Left lung (tissue), 10 donors: ENCODE data around the gene ATP13A1. TPM values are rescaled to one million over a fixed set of nuclear protein-coding genes. Genes with fewer than 3 reads are reported as not detected.
A peak's percentile ranks its signal among the peaks of the same experiment; 100 is the strongest.

ENCODE experiments used
- ATAC-seq: fragments of 200-7000 bp; cut with Tn5 transposase; one replicate; pipeline ENCODE4 v1.9.1; 2020; ENCODE audit warnings: moderate library complexity
- DNase-seq, 4 donors: peaks; one replicate each; pipeline ENCODE4 v3.0.0-alpha.2; 2013 to 2020
- H3K27ac ChIP-seq, 2 donors: fragments of 200-600 bp; sonication (generic) in 1 of 2; one replicate each; pipeline versions ENCODE4 v1.5.0 to v1.8.0; 2020 to 2021
- H3K27me3 ChIP-seq, 2 donors: fragments of 200-600 bp; sonication (generic) in 1 of 2; one replicate each; pipeline versions ENCODE4 v1.5.0 to v1.8.0; 2020 to 2021
- H3K36me3 ChIP-seq, 2 donors: fragments of 200-600 bp; sonication (generic) in 1 of 2; one replicate each; pipeline versions ENCODE4 v1.5.0 to v1.8.0; 2020 to 2021
- H3K4me1 ChIP-seq, 2 donors: fragments of 200-600 bp; one replicate each; pipeline ENCODE4 v1.8.0; 2021
- H3K4me3 ChIP-seq, 2 donors: fragments of 200-600 bp; sonication (generic) in 1 of 2; one replicate each; pipeline versions ENCODE4 v1.5.0 to v1.8.0; 2020 to 2021; ENCODE audit warnings: mild to moderate bottlenecking in 1 of 2
- H3K9me3 ChIP-seq, 2 donors: fragments of 200-600 bp; sonication (generic) in 1 of 2; one replicate each; pipeline versions ENCODE4 v1.5.0 to v1.8.0; 2020 to 2021
- CTCF ChIP-seq, 2 donors: fragments of 200-600 bp; sonication (generic) in 1 of 2; IDR thresholded peaks; one replicate each; pipeline versions ENCODE4 v1.5.0 to v1.8.0; 2021; ENCODE audit warnings: antibody characterized with exemption in 2 of 2
- intact Hi-C, 2 donors: fragments of 100-400 bp; cut with DNase I; formaldehyde crosslinking; loops; one replicate each; pipeline versions ENCODE4 v1.11.2 to v1.14.2; 2022
- polyA plus RNA-seq, 6 donors: library from polyadenylated mRNA; unstranded; fragments of 120-200 nt; gene quantifications; one replicate each; pipeline ENCODE4 v1.2.1, GENCODE V29; 2013; ENCODE audit not compliant: insufficient read length in 6 of 6
- total RNA-seq, 2 donors: library from RNA; stranded (reverse); fragmentation: NEBNext Ultra II Directional; extraction: Animal tissue kit (Norgen Biotek cat#: 25700); gene quantifications; one replicate each; pipeline ENCODE4 v1.2.1, GENCODE V29; 2021
- donor health status: DM: no; HTN: yes; CAD: no.
- donor health status: DM: no; HTN: no; CAD: no.

The ATP13A1 gene
- total and polyA plus RNA-seq, 8 donors = 39.3 to 74.8 (median 45.5) TPM

- Histone ChIP-seq H3K27ac (no peak overlapping the region), H3K4me1 (peaks cover 5 to 16% of the 10 kb centered on the region in 2 donors), H3K27me3 (no peaks in the 10 kb centered on the region), H3K9me3 (no peaks in the 10 kb centered on the region), H3K4me3 (no peak overlapping the region), H3K36me3 (peaks cover 0 to 76% of the 10 kb centered on the region in 2 donors)
- peak in 1 of 4 donors; percentile 46 for DNase-seq
- no peak for TF ChIP-seq CTCF (IDR thresholded peaks at IDR 0.05)
- intact Hi-C loops = no loop called here
- no peak for ATAC-seq
Measured at GRCh38 chr19:19657397-19657783, 6.1 kb downstream of the ATP13A1 start.

GRCh38 chr19:19656451-19657396 is 6.8 kb downstream of the ATP13A1 start:
- ATAC-seq (no peak), DNase-seq (peak in 1 of 4 donors; percentile 60)
- Histone ChIP-seq H3K36me3 (peaks cover 0 to 83% of the 10 kb centered on the region in 2 donors), H3K4me3 (no peak overlapping the region), H3K4me1 (peaks cover 0 to 10% of the 10 kb centered on the region in 2 donors), H3K27ac (no peak overlapping the region), H3K9me3 (no peaks in the 10 kb centered on the region), H3K27me3 (no peaks in the 10 kb centered on the region)
- no peak for TF ChIP-seq CTCF (IDR thresholded peaks at IDR 0.05)
- intact Hi-C loops = no loop called here

GRCh38 chr19:19655641-19656343 is 7.7 kb downstream of the ATP13A1 start:
- no peak overlapping the region for H3K27ac ChIP-seq
- H3K4me1 ChIP-seq = peaks cover 0 to under 1% of the 10 kb centered on the region in 2 donors
- DNase-seq (peak in 1 of 4 donors; percentile 64), ATAC-seq (no peak)
- intact Hi-C loops = no loop called here
- H3K9me3 ChIP-seq = no peaks in the 10 kb centered on the region
- H3K4me3 ChIP-seq = no peak overlapping the region
- H3K36me3 ChIP-seq = peaks cover 0 to 92% of the 10 kb centered on the region in 2 donors
- no peaks in the 10 kb centered on the region for H3K27me3 ChIP-seq
- TF ChIP-seq CTCF (IDR thresholded peaks at IDR 0.05) = no peak

- TF ChIP-seq CTCF (IDR thresholded peaks at IDR 0.05) = no peak
- Histone ChIP-seq H3K36me3 (peaks cover 0 to 99% of the 10 kb centered on the region in 2 donors), H3K27ac (no peak overlapping the region), H3K9me3 (no peaks in the 10 kb centered on the region), H3K27me3 (no peaks in the 10 kb centered on the region), H3K4me3 (no peak overlapping the region), H3K4me1 (no peaks in the 10 kb centered on the region)
- intact Hi-C loops = no loop called here
- no peak for ATAC-seq
- peak in 1 of 4 donors; percentile 66 for DNase-seq
Measured at GRCh38 chr19:19655051-19655594, 8.4 kb downstream of the ATP13A1 start.

DNA sequence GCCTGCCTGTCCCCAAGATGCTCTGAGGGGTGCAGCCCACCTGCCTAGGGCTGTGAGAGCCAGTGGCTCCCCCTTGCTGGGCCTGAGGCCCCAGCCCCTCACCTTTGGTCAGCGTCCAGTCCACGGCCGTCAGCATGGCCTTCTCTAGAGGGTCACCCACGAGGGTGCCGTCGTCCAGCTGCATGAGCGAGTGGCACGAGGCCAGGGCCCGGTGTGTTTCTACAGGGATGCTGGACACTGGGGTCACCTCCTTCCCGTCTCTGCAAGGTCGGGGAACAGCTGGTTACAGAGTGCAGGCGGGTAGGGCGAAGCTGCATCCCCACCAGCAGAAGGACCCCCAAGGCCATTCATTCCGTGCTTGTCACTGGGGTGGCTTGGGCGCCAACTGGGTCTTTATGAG is 9.0 kb downstream of the ATP13A1 start:
- DNase-seq = peak in 1 of 4 donors; percentile 68
- intact Hi-C loops = no loop called here
- ATAC-seq = no peak
- Histone ChIP-seq H3K27ac (no peak overlapping the region), H3K9me3 (no peaks in the 10 kb centered on the region), H3K36me3 (peaks cover 0 to 100% of the 10 kb centered on the region in 2 donors), H3K4me3 (no peak overlapping the region), H3K27me3 (no peaks in the 10 kb centered on the region), H3K4me1 (no peaks in the 10 kb centered on the region)
- TF ChIP-seq CTCF (IDR thresholded peaks at IDR 0.05) = no peak
